ENCODE results near the gene ANAPC7.

- TF ChIP-seq GATA2 (IDR thresholded peaks at IDR 0.05; ENCODE audit: low read depth, low read length), result no peak
- TF ChIP-seq GATA3 (IDR thresholded peaks at IDR 0.05; ENCODE audit: low read depth, low read length), result no peak
Measured at GRCh38 chr12:110348431-110349059, 55.0 kb downstream of the ANAPC7 start.

All from SH-SY5Y (cell line).